ENCODE results near the gene PSMG4. TPM values are rescaled to one million over a fixed set of nuclear protein-coding genes. Genes with fewer than 3 reads are reported as not detected.

Gene PSMG4
- total RNA-seq, 1 experiment from 2014 or later, result 27.0 TPM

DNA sequence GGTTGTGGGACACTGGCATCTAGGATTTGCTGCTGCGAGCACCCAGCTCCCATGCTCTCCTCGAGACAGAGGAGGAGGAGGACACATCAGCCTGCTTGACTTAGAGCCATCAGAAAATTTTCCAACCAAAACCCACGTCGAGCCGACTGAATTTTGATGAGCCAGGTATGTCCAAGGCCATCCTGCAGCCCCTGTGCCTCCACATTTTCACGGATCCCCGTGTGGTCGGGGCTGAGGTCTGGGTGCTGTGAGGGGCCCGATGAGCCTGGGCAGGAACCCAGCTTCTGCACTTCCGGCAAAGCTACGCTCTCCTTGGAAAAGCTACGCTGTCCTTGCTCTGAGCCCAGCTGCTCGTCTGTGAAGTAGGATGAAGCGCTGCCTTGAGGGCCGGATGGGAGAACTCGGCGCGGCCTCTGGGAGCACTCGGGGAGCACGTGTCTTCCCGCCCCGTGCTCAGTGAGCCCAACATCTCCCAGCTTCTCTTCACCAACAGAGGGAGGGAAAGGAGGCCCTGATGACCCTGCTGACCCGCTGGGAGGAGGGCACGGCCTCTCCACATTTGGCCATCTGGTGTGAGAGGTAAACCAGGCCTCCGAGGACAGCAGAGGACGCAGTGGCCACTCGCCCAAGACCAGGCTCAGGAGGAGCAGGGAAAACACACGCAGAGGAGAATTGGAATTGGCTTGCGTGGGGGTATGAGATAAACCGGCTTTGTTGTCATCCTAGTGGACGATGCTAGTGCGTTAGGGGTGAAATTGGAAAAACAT is 33.9 kb downstream of the PSMG4 start:
- no peaks in the 10 kb centered on the region for H3K9me3 ChIP-seq (ENCODE audit: control insufficient read depth, insufficient read depth, low read depth, low read length)
- CTCF ChIA-PET, result no interaction called here
- intact Hi-C loops (cut with micrococcal nuclease; ENCODE audit: unreplicated experiment) (loop anchor here (10.0 kb wide), 1 partner anchor 162 kb away; the partner anchor contains the start of gene SLC22A23), in situ Hi-C loops (cut with HindIII; ENCODE audit: low pct_unique_long_range_greater_than_20kb, low sequenced_read_pairs) (no loop called here)
- H3K36me3 ChIP-seq (ENCODE audit: control insufficient read depth, insufficient read depth, low read length), result no peaks in the 10 kb centered on the region
- peaks cover 15% of the 10 kb centered on the region for H3K4me1 ChIP-seq (ENCODE audit: control insufficient read depth, insufficient read depth, low read length)
- ATAC-seq (no peak), DNase-seq (ENCODE audit: low read depth, low spot score) (no peak)
- POLR2A ChIA-PET, result no interaction called here
- H3K27ac ChIP-seq (ENCODE audit: low read length), result no peak overlapping the region
- BruUV-seq (replicated peaks), result no TSS peak
- TF ChIP-seq, protein P1, sequence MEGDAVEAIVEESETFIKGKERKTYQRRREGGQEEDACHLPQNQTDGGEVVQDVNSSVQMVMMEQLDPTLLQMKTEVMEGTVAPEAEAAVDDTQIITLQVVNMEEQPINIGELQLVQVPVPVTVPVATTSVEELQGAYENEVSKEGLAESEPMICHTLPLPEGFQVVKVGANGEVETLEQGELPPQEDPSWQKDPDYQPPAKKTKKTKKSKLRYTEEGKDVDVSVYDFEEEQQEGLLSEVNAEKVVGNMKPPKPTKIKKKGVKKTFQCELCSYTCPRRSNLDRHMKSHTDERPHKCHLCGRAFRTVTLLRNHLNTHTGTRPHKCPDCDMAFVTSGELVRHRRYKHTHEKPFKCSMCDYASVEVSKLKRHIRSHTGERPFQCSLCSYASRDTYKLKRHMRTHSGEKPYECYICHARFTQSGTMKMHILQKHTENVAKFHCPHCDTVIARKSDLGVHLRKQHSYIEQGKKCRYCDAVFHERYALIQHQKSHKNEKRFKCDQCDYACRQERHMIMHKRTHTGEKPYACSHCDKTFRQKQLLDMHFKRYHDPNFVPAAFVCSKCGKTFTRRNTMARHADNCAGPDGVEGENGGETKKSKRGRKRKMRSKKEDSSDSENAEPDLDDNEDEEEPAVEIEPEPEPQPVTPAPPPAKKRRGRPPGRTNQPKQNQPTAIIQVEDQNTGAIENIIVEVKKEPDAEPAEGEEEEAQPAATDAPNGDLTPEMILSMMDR (IDR thresholded peaks at IDR 0.05), result no peak
- no peak for TF ChIP-seq SIN3A (IDR thresholded peaks at IDR 0.05; ENCODE audit: borderline replicate concordance, insufficient read depth, low read depth, low read length)
- no peak overlapping the region for H3K4me3 ChIP-seq (ENCODE audit: low read depth in 2 of 2, low read length in 2 of 2)
- H3K27me3 ChIP-seq (ENCODE audit: control insufficient read depth, insufficient read depth, low read length), result no peaks in the 10 kb centered on the region

DNA sequence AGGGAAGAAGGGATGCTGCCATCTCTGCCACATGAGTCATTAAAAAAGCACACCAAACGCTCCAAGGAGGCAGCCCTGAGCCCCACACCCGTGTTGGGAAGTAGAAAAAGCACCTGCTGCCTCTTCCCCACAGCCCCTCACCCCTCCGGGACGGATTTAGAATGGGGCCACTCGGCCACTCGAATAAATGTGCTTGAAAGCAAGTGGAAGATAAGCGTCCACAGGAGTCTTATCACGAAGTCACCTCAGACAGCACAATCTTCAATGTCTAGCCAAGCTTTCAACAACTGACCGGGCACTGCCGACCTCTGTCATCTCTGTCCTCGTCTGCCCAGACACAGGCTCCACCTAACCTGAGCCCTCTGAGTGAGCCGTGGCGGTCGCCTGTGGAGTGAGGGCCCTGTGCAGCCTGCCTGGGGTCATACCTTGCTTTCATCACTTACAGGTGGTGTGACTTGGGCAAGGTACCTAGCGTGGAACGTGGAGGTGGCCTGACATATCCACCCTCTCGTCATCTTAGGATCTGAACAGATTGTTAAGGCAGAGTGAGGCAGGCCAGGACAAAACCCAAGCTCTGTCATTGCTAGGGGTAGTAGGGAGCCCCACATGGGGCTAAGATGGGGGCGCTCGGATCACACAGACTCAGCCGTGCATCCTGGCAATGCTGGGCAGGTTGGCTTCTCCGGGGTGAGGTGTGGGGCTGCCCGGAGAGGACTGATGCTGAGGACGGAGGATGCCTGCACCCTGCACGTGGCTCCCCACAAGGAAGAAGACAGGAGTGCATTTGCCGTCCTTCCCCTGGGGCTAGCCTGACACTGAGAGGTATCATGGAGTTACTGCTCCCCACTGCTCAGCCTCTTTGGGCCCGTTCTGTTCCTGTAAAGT is 34.8 kb downstream of the PSMG4 start:
- Histone ChIP-seq H3K36me3 (ENCODE audit: control insufficient read depth, insufficient read depth, low read length) (no peaks in the 10 kb centered on the region), H3K9me3 (ENCODE audit: control insufficient read depth, insufficient read depth, low read depth, low read length) (no peaks in the 10 kb centered on the region), H3K27ac (ENCODE audit: low read length) (no peak overlapping the region), H3K4me3 (ENCODE audit: low read depth in 2 of 2, low read length in 2 of 2) (no peak overlapping the region), H3K4me1 (ENCODE audit: control insufficient read depth, insufficient read depth, low read length) (peaks cover 15% of the 10 kb centered on the region), H3K27me3 (ENCODE audit: control insufficient read depth, insufficient read depth, low read length) (no peaks in the 10 kb centered on the region)
- no peak for ATAC-seq
- TF ChIP-seq SIN3A (IDR thresholded peaks at IDR 0.05; ENCODE audit: borderline replicate concordance, insufficient read depth, low read depth, low read length) (no peak), TCF7L2 (IDR thresholded peaks at IDR 0.05; ENCODE audit: low read depth, low read length) (no peak), POLR2AphosphoS5 (IDR thresholded peaks at IDR 0.05; ENCODE audit: low read depth, low read length) (no peak)
- TF ChIP-seq, protein P1 (IDR thresholded peaks at IDR 0.05), result no peak
- TF ChIP-seq, protein P2, sequence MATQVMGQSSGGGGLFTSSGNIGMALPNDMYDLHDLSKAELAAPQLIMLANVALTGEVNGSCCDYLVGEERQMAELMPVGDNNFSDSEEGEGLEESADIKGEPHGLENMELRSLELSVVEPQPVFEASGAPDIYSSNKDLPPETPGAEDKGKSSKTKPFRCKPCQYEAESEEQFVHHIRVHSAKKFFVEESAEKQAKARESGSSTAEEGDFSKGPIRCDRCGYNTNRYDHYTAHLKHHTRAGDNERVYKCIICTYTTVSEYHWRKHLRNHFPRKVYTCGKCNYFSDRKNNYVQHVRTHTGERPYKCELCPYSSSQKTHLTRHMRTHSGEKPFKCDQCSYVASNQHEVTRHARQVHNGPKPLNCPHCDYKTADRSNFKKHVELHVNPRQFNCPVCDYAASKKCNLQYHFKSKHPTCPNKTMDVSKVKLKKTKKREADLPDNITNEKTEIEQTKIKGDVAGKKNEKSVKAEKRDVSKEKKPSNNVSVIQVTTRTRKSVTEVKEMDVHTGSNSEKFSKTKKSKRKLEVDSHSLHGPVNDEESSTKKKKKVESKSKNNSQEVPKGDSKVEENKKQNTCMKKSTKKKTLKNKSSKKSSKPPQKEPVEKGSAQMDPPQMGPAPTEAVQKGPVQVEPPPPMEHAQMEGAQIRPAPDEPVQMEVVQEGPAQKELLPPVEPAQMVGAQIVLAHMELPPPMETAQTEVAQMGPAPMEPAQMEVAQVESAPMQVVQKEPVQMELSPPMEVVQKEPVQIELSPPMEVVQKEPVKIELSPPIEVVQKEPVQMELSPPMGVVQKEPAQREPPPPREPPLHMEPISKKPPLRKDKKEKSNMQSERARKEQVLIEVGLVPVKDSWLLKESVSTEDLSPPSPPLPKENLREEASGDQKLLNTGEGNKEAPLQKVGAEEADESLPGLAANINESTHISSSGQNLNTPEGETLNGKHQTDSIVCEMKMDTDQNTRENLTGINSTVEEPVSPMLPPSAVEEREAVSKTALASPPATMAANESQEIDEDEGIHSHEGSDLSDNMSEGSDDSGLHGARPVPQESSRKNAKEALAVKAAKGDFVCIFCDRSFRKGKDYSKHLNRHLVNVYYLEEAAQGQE (IDR thresholded peaks at IDR 0.05; ENCODE audit: insufficient read depth in 1 of 2, low read depth in 2 of 2, low read length in 1 of 2), result no peak
- no TSS peak for BruUV-seq (replicated peaks)
- no peak for DNase-seq (ENCODE audit: low read depth, low spot score)
- ChIA-PET CTCF (no interaction called here), POLR2A (no interaction called here)
- intact Hi-C loops (cut with micrococcal nuclease; ENCODE audit: unreplicated experiment), result loop anchor here (10.0 kb wide), 1 partner anchor 161 kb away; the partner anchor contains the start of gene SLC22A23
- in situ Hi-C loops (cut with HindIII; ENCODE audit: low pct_unique_long_range_greater_than_20kb, low sequenced_read_pairs), result no loop called here
